Activated CD4-positive, alpha-beta memory T cell treated with anti-CD3 and anti-CD28 coated beads for 36 hours (primary cell): ENCODE measurements around the gene TRIM27. TPM values are rescaled to one million over a fixed set of nuclear protein-coding genes. Genes with fewer than 3 reads are reported as not detected.
"Not testable (repeated sequence)": the region's sequence is repeated elsewhere in the genome, so short reads cannot be mapped to it uniquely, and the experiment has no call there.

Experiments
- CTCF ChIA-PET: fragments of 350-600 bp; sonication (Branson Sonifier 250); formaldehyde crosslinking; loops from one replicate; lab custom pipeline; 2021; ENCODE audit warnings: antibody characterized with exemption, inconsistent platforms; lab: Charles Lee
- POLR2A ChIA-PET: fragments of 350-600 bp; sonication (Branson Sonifier 250); formaldehyde crosslinking; loops from one replicate; lab custom pipeline; 2021; ENCODE audit warnings: antibody characterized with exemption; lab: Charles Lee
- DNase-seq: peaks from one replicate; pipeline ENCODE4 v3.0.0-alpha.2; 2020
- H3K27ac Mint-ChIP-seq: one replicate; pipeline ENCODE4 v1.8.0; 2021; ENCODE audit warnings: mixed read lengths
- H3K27me3 Mint-ChIP-seq: one replicate; pipeline ENCODE4 v1.8.0; 2021; ENCODE audit warnings: mixed read lengths
- H3K36me3 Mint-ChIP-seq: one replicate; pipeline ENCODE4 v1.8.0; 2021; ENCODE audit warnings: mixed read lengths
- H3K4me1 Mint-ChIP-seq: one replicate; pipeline ENCODE4 v1.8.0; 2021; ENCODE audit warnings: low read depth, mixed read lengths
- H3K4me3 Mint-ChIP-seq: one replicate; pipeline ENCODE4 v1.8.0; 2021; ENCODE audit warnings: mild to moderate bottlenecking, mixed read lengths
- H3K9me3 Mint-ChIP-seq: one replicate; pipeline ENCODE4 v1.8.0; 2021; ENCODE audit warnings: mixed read lengths
- intact Hi-C: fragments of 100-400 bp; cut with micrococcal nuclease; formaldehyde crosslinking; loops from one replicate; pipeline ENCODE4 v1.15.1; 2023
- total RNA-seq, 2 experiments: library from RNA; stranded (reverse); gene quantifications; one replicate each; pipeline ENCODE4 v1.2.3, GENCODE V29; 2021

Gene TRIM27
- total RNA-seq, 2 experiments from 2014 or later: 49.7 to 54.6 TPM

GRCh38 chr6:28871335-28872156, 52.2 kb downstream of the TRIM27 start:
- POLR2A ChIA-PET: no interaction called here
- intact Hi-C loops: no loop called here
- no peak for DNase-seq
- H3K4me1 Mint-ChIP-seq: peaks cover 4% of the 10 kb centered on the region
- CTCF ChIA-PET: no interaction called here
- no peak overlapping the region for H3K27ac Mint-ChIP-seq
- no peak overlapping the region for H3K4me3 Mint-ChIP-seq
- H3K36me3 Mint-ChIP-seq: no peaks in the 10 kb centered on the region
- H3K9me3 Mint-ChIP-seq: no peaks in the 10 kb centered on the region
- peaks cover 3% of the 10 kb centered on the region for H3K27me3 Mint-ChIP-seq

- Mint-ChIP-seq H3K4me1 (peaks cover 23% of the 10 kb centered on the region), H3K27ac (no peak overlapping the region), H3K27me3 (no peaks in the 10 kb centered on the region), H3K36me3 (peaks cover 4% of the 10 kb centered on the region), H3K9me3 (peaks cover 5% of the 10 kb centered on the region), H3K4me3 (no peak overlapping the region)
- intact Hi-C loops: loop anchor here (10.0 kb wide), 2 partner anchors 1034 to 1724 kb away; a partner anchor contains a TSS
- CTCF ChIA-PET: interaction anchor here (0.6 kb wide), 1 partner anchor 70 kb away, joined by 3 read pairs; no protein-coding TSS in a partner anchor
- POLR2A ChIA-PET: no interaction called here
- DNase-seq: no peak
These were observed 54.9 kb downstream of the TRIM27 start for GRCh38 chr6:28868873-28869272.

- POLR2A ChIA-PET: interaction anchor here (0.5 to 3.4 kb wide), 7 partner anchors 8 to 1735 kb away, joined by 3 to 24 read pairs (median 3); partner anchors contain the start of gene TRIM27
- CTCF ChIA-PET: interaction anchor here (1.2 to 8.8 kb wide), 4 partner anchors 17 to 114 kb away, joined by 3 to 97 read pairs (median 8); partner anchors contain the start of gene TRIM27
- H3K4me3 Mint-ChIP-seq: peak overlapping the region; percentile 79
- H3K27me3 Mint-ChIP-seq: peaks cover 5% of the 10 kb centered on the region
- peaks cover 8% of the 10 kb centered on the region for H3K36me3 Mint-ChIP-seq
- peak; percentile 53 for DNase-seq
- intact Hi-C loops: loop anchor here (1.0 to 10.0 kb wide), 3 partner anchors 17 to 1722 kb away; a partner anchor contains a TSS
- peaks cover 8% of the 10 kb centered on the region for H3K9me3 Mint-ChIP-seq
- H3K27ac Mint-ChIP-seq: peak overlapping the region; percentile 88
- H3K4me1 Mint-ChIP-seq: peaks cover 38% of the 10 kb centered on the region
These were observed 56.7 kb downstream of the TRIM27 start for GRCh38 chr6:28867086-28867409.

GRCh38 chr6:28866205-28867085, 57.3 kb downstream of the TRIM27 start:
- Mint-ChIP-seq H3K27ac (peak overlapping the region; percentile 88), H3K4me3 (peak overlapping the region; percentile 79), H3K4me1 (peaks cover 38% of the 10 kb centered on the region)
- not testable (repeated sequence) for H3K9me3 Mint-ChIP-seq, H3K36me3 Mint-ChIP-seq, H3K27me3 Mint-ChIP-seq
- CTCF ChIA-PET: interaction anchor here (0.9 to 8.8 kb wide), 7 partner anchors 18 to 115 kb away, joined by 3 to 97 read pairs (median 4); partner anchors contain the start of gene TRIM27
- POLR2A ChIA-PET: interaction anchor here (0.5 to 3.4 kb wide), 14 partner anchors 9 to 1734 kb away, joined by 3 to 24 read pairs (median 3); partner anchors contain the start of gene TRIM27
- DNase-seq: peak; percentile 85
- intact Hi-C loops: loop anchor here (1.0 to 10.0 kb wide), 3 partner anchors 18 to 1722 kb away; a partner anchor contains a TSS

- Mint-ChIP-seq H3K4me1 (peaks cover 38% of the 10 kb centered on the region), H3K27ac (peak overlapping the region; percentile 88), H3K27me3 (peaks cover 5% of the 10 kb centered on the region), H3K4me3 (peak overlapping the region; percentile 79), H3K36me3 (peaks cover 8% of the 10 kb centered on the region), H3K9me3 (peaks cover 8% of the 10 kb centered on the region)
- POLR2A ChIA-PET: interaction anchor here (0.7 to 3.4 kb wide), 12 partner anchors 10 to 1734 kb away, joined by 3 to 24 read pairs (median 4); partner anchors contain the start of gene TRIM27
- CTCF ChIA-PET: interaction anchor here (0.9 to 8.8 kb wide), 7 partner anchors 19 to 116 kb away, joined by 3 to 97 read pairs (median 4); partner anchors contain the start of gene TRIM27
- intact Hi-C loops: loop anchor here (10.0 kb wide), 2 partner anchors 1031 to 1721 kb away; a partner anchor contains a TSS
- peak; percentile 80 for DNase-seq
These were observed 58.2 kb downstream of the TRIM27 start for GRCh38 chr6:28865401-28866204.

GRCh38 chr6:28864326-28864923, 59.4 kb downstream of the TRIM27 start:
- DNase-seq: no peak
- peaks cover 5% of the 10 kb centered on the region for H3K27me3 Mint-ChIP-seq
- H3K9me3 Mint-ChIP-seq: peaks cover 8% of the 10 kb centered on the region
- intact Hi-C loops: loop anchor here (10.0 kb wide), 2 partner anchors 1030 to 1720 kb away; a partner anchor contains a TSS
- peaks cover 8% of the 10 kb centered on the region for H3K36me3 Mint-ChIP-seq
- peak overlapping the region; percentile 91 for H3K27ac Mint-ChIP-seq
- POLR2A ChIA-PET: interaction anchor here (1.1 to 3.4 kb wide), 3 partner anchors 17 to 59 kb away, joined by 4 to 24 read pairs (median 5); partner anchors contain the start of gene TRIM27
- peak overlapping the region; percentile 82 for H3K4me3 Mint-ChIP-seq
- H3K4me1 Mint-ChIP-seq: peaks cover 38% of the 10 kb centered on the region
- CTCF ChIA-PET: interaction anchor here (1.3 to 8.8 kb wide), 2 partner anchors 25 to 156 kb away, joined by 3 to 97 read pairs; no protein-coding TSS in a partner anchor

GRCh38 chr6:28863604-28864325, 60.0 kb downstream of the TRIM27 start:
- Mint-ChIP-seq H3K4me3 (peak overlapping the region; percentile 82), H3K27me3 (peaks cover 5% of the 10 kb centered on the region), H3K36me3 (peaks cover 8% of the 10 kb centered on the region), H3K27ac (peak overlapping the region; percentile 91), H3K9me3 (peaks cover 8% of the 10 kb centered on the region), H3K4me1 (peaks cover 38% of the 10 kb centered on the region)
- peak; percentile 90 for DNase-seq
- intact Hi-C loops: loop anchor here (1.0 to 10.0 kb wide), 7 partner anchors 24 to 1719 kb away; a partner anchor contains a TSS
- CTCF ChIA-PET: interaction anchor here (0.7 to 8.8 kb wide), 3 partner anchors 25 to 1345 kb away, joined by 3 to 97 read pairs (median 4); no protein-coding TSS in a partner anchor
- POLR2A ChIA-PET: interaction anchor here (1.1 to 1.5 kb wide), 4 partner anchors 18 to 60 kb away, joined by 4 to 5 read pairs (median 4); partner anchors contain the start of gene TRIM27

- POLR2A ChIA-PET: interaction anchor here (1.2 kb wide), 1 partner anchor 33 kb away, joined by 3 read pairs; no protein-coding TSS in a partner anchor
- Mint-ChIP-seq H3K4me1 (peaks cover 36% of the 10 kb centered on the region), H3K27ac (no peak overlapping the region), H3K4me3 (no peak overlapping the region), H3K27me3 (peaks cover 5% of the 10 kb centered on the region), H3K9me3 (peaks cover 8% of the 10 kb centered on the region), H3K36me3 (peaks cover 8% of the 10 kb centered on the region)
- CTCF ChIA-PET: interaction anchor here (8.8 kb wide), 1 partner anchor 23 kb away, joined by 97 read pairs; no protein-coding TSS in a partner anchor
- no peak for DNase-seq
- intact Hi-C loops: loop anchor here (10.0 kb wide), 2 partner anchors 1027 to 1717 kb away; a partner anchor contains a TSS
These were observed 61.7 kb downstream of the TRIM27 start for GRCh38 chr6:28862077-28862476.

GRCh38 chr6:28861339-28861738, 62.4 kb downstream of the TRIM27 start:
- ChIA-PET CTCF (interaction anchor here (8.8 kb wide), 1 partner anchor 22 kb away, joined by 97 read pairs; no protein-coding TSS in a partner anchor), POLR2A (interaction anchor here (1.2 kb wide), 1 partner anchor 34 kb away, joined by 3 read pairs; no protein-coding TSS in a partner anchor)
- Mint-ChIP-seq H3K27ac (no peak overlapping the region), H3K36me3 (peaks cover 8% of the 10 kb centered on the region), H3K27me3 (peaks cover 5% of the 10 kb centered on the region), H3K4me3 (no peak overlapping the region), H3K9me3 (peaks cover 8% of the 10 kb centered on the region), H3K4me1 (peaks cover 34% of the 10 kb centered on the region)
- intact Hi-C loops: loop anchor here (10.0 kb wide), 2 partner anchors 1027 to 1717 kb away; a partner anchor contains a TSS
- DNase-seq: no peak
